Immature natural killer cell (primary cell): Measurements from ENCODE around the gene C11orf24. TPM values are rescaled to one million over a fixed set of nuclear protein-coding genes. Genes with fewer than 3 reads are reported as not detected.
A peak's percentile ranks its signal among the peaks of the same experiment; 100 is the strongest.

Experiments used
- DNase-seq, 3 donors: peaks; one replicate each; pipeline ENCODE4 v3.0.0; 2022; ENCODE audit warnings: mixed read lengths in 1 of 3
- H3K27ac Mint-ChIP-seq, 6 donors: one replicate each; pipeline ENCODE4 v1.8.0; 2020; ENCODE audit warnings: mixed read lengths in 6 of 6, mild to moderate bottlenecking in 5 of 6, inconsistent platforms in 4 of 6, moderate library complexity in 3 of 6
- H3K27me3 Mint-ChIP-seq, 3 donors: one replicate each; pipeline ENCODE4 v1.8.0; 2020 to 2021; ENCODE audit warnings: low read depth in 3 of 3, mild to moderate bottlenecking in 3 of 3, mixed read lengths in 3 of 3, moderate library complexity in 3 of 3, inconsistent platforms in 1 of 3
- H3K36me3 Mint-ChIP-seq, 3 donors: one replicate each; pipeline ENCODE4 v1.8.0; 2020; ENCODE audit warnings: mixed read lengths in 3 of 3, inconsistent platforms in 2 of 3, mild to moderate bottlenecking in 2 of 3
- H3K4me1 Mint-ChIP-seq, 2 donors: one replicate each; pipeline ENCODE4 v1.8.0; 2020; ENCODE audit warnings: inconsistent platforms in 2 of 2, mild to moderate bottlenecking in 2 of 2, mixed read lengths in 2 of 2, moderate library complexity in 1 of 2
- H3K4me3 Mint-ChIP-seq, 5 donors: one replicate each; pipeline ENCODE4 v1.8.0; 2020; ENCODE audit warnings: mild to moderate bottlenecking in 5 of 5, mixed read lengths in 5 of 5, inconsistent platforms in 3 of 5, moderate library complexity in 3 of 5
- H3K9me3 Mint-ChIP-seq, 6 donors: one replicate each; pipeline ENCODE4 v1.8.0; 2020; ENCODE audit warnings: mild to moderate bottlenecking in 6 of 6, mixed read lengths in 6 of 6, inconsistent platforms in 4 of 6, moderate library complexity in 3 of 6
- polyA plus RNA-seq, 3 donors: library from polyadenylated mRNA; unstranded; fragments of 300-500 nt; fragmentation: Illumina TruSeq; gene quantifications; one replicate each; pipeline ENCODE4 v1.2.3, GENCODE V29; 2021

The C11orf24 gene
- 10 to 100 TPM; 10.4 to 27.1 (median 12.6) TPM for polyA plus RNA-seq

DNA sequence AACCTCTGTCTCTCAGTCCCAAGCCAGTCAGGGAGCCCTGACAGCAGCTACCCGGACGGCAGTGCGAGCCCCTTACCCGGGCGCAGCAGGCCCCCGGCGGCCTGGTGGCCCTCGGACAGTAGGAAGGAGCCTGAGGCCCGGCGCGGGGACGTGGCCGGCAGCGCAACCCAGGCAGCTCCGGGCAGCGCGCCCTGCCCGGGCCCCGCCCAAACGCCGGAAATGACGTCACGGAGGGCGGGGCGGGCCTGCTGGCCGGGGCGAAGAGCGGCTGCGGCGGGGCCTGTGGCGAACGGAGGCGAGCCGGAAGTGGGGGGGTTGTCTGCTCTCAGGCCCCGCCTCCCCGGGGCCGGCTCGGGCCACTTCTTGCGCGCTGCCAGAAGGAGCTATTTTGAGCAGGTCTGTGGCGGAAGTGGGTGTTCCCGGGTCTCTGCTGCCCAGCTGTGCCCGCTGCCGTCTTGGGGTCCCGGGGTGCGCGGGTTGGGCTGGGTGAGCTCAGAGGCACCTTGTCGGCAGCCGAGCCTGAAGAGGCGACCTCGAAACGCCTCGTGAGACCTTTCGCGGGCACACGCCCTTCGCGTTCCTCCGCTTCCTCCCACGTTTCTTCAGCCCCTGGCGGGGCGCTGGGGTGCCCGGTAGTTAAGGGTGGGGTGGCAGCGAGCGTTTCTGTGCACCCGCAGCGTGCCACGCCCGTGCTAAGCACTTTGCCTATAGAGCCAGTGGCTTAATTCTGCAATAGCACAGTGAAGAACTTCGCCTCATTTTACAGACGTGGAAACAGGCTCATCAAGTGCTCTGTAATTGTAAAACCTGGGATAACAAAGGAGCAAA, at the start of gene C11orf24:
Gene C11orf24 (minus strand): TSS at position 193 of the 828 bp plus-strand sequence. CDS start 8,206 bp downstream, outside the sequence.
- Mint-ChIP-seq H3K27me3 (peaks cover 7 to 20% (median 12%) of the 10 kb centered on the region in 3 donors), H3K4me3 (peak within 1 kb of the TSS; percentile 92 to 95 (median 94)), H3K27ac (peak within 1 kb of the TSS; percentile 93 to 99 (median 98)), H3K36me3 (peaks cover 0 to 6% (median 0%) of the 10 kb centered on the region in 3 donors), H3K4me1 (peaks cover 30 to 41% of the 10 kb centered on the region in 2 donors), H3K9me3 (no peaks in the 10 kb centered on the region)
- peak; percentile 96 for DNase-seq

DNA sequence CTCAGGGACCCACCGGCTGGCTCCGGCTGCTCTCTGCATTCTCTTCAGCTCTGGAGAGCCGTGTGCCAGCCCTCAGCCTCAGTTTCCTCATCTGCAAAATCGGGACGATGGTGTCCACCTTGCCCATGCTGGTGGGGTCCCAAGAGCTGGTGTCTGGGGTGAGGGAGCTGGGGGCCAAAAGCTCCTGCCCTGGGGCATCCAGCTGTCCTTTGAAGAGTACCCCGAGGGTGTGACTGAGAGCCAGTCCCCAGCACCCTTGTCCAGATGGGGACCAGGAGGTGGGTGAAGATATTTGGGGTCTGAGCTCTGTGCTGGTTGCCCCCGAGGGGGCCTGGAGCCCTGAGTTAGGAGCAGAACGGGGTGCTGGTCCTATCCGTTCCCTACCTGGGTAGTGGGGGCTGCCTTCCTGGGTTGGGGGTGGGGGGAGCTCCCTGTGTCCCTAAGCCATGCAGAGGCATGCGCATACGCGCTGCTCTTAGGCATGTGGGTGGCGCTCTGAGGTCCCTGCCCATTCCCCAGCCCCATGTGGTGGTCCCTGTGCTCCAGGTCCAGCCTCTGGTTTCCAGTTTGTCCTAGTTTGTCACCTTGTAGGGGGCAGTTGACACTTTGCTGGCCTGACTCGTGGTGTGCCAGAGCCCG, 45.5 kb upstream of the C11orf24 start:
- no peaks in the 10 kb centered on the region for H3K9me3 Mint-ChIP-seq
- H3K4me1 Mint-ChIP-seq: peaks cover 8 to 9% of the 10 kb centered on the region in 2 donors
- H3K36me3 Mint-ChIP-seq: no peaks in the 10 kb centered on the region
- H3K4me3 Mint-ChIP-seq: no peak overlapping the region
- no peak for DNase-seq
- peaks cover 10 to 27% (median 13%) of the 10 kb centered on the region in 3 donors for H3K27me3 Mint-ChIP-seq
- H3K27ac Mint-ChIP-seq: no peak overlapping the region

GRCh38 chr11:68315171-68315920, 43.6 kb upstream of the C11orf24 start:
- Mint-ChIP-seq H3K9me3 (no peaks in the 10 kb centered on the region), H3K27ac (no peak overlapping the region), H3K4me1 (peaks cover 8 to 13% of the 10 kb centered on the region in 2 donors), H3K27me3 (peaks cover 12 to 27% (median 17%) of the 10 kb centered on the region in 3 donors), H3K36me3 (no peaks in the 10 kb centered on the region), H3K4me3 (peak overlapping the region in 3 of 5 donors; percentile 8 to 42 (median 35))
- no peak for DNase-seq

- Mint-ChIP-seq H3K36me3 (no peaks in the 10 kb centered on the region), H3K27me3 (peaks cover 12 to 27% (median 17%) of the 10 kb centered on the region in 3 donors), H3K9me3 (no peaks in the 10 kb centered on the region), H3K4me1 (peaks cover 8 to 15% of the 10 kb centered on the region in 2 donors), H3K4me3 (peak overlapping the region; percentile 17 to 83 (median 79)), H3K27ac (no peak overlapping the region)
- no peak for DNase-seq
Observed at GRCh38 chr11:68314203-68315170, 42.7 kb upstream of the C11orf24 start.

- DNase-seq: no peak
- H3K4me1 Mint-ChIP-seq: peaks cover 8 to 15% of the 10 kb centered on the region in 2 donors
- H3K9me3 Mint-ChIP-seq: no peaks in the 10 kb centered on the region
- H3K36me3 Mint-ChIP-seq: no peaks in the 10 kb centered on the region
- H3K27ac Mint-ChIP-seq: peak overlapping the region in 1 of 6 donors; percentile 69
- H3K27me3 Mint-ChIP-seq: peaks cover 12 to 27% (median 15%) of the 10 kb centered on the region in 3 donors
- H3K4me3 Mint-ChIP-seq: peak overlapping the region; percentile 77 to 83 (median 79)
Observed at GRCh38 chr11:68313574-68314202, 41.9 kb upstream of the C11orf24 start.

DNA sequence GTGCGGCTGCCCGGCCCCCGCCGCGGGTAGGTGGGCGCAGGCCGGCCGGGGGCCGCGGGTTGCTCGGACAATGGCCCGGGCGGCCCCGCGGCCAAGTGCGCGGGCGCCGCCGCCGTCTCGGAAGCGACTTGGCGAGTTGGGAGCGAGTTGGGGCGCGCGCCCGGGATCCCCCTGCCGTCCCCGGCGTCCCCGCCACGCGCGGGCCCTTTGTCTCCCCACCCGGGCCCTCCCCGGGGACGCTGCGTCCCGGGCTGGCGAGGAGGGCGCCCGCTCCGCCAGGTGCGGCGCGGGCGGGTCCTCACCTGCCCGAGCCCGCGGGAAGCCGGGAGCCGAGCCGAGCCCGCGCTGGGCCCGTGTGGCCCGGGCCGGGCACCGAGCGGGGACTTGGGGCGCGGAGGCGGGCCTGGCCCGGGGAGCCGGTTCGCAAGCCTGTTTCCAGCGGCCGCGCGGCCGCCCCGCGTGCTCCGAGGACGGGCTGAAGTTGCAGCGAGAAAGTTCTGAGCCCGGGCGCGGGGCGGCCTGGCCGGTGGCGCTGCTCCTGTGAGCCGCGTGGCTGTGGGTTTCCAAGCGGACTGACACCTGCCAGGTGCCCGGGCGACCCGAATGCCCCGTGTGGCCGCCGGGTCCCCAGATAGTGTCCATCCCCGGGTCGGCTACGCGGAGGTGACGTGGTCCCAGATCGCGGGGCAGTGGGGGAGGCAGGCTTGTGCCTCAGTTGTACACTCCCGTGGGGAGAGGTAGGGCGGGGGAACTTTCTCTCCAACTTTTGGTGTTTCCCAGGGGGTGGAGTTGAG, 41.2 kb upstream of the C11orf24 start:
- H3K4me1 Mint-ChIP-seq: peaks cover 8 to 15% of the 10 kb centered on the region in 2 donors
- H3K36me3 Mint-ChIP-seq: no peaks in the 10 kb centered on the region
- no peak for DNase-seq
- H3K27ac Mint-ChIP-seq: peak overlapping the region in 1 of 6 donors; percentile 69
- H3K9me3 Mint-ChIP-seq: no peaks in the 10 kb centered on the region
- peaks cover 12 to 27% (median 15%) of the 10 kb centered on the region in 3 donors for H3K27me3 Mint-ChIP-seq
- H3K4me3 Mint-ChIP-seq: peak overlapping the region; percentile 77 to 83 (median 79)

DNA sequence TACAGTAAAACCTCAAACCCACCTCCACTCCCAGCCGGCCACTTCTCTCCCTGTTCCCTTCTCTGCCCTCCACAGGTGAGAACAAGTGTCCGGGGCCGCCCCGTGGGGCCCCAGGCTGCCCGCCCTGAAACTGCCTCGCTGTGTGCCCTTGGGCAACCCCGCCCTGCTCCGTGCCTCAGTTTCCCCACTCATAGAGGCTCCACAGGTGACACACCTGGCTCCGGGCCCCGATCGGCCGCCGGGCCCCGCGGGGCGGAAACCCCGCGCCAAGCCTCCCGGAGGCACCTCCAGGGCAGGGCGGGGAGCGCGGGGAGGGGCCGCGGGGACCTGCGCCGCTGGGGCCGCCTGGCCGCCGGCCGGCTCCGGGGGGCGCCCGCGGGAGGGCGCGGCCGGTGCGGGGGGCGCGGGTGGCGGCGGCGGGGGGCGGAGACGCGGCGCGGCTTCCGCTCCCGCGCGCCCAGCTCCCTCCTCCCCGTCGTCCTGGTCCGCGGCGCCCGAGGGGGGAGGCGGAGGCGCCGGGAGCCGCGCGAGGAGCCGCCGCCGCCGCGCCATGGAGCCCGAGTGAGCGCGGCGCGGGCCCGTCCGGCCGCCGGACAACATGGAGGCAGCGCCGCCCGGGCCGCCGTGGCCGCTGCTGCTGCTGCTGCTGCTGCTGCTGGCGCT, 40.5 kb upstream of the C11orf24 start, which contains the start of gene LRP5:
Gene LRP5 (plus strand): TSS at position 475 of the 663 bp plus-strand sequence. CDS start 124 bp downstream, at position 599.
- peak within 1 kb of the TSS; percentile 77 to 83 (median 82) for H3K4me3 Mint-ChIP-seq
- peak within 1 kb of the TSS in 1 of 6 donors; percentile 78 for H3K27ac Mint-ChIP-seq
- peaks cover 8 to 15% of the 10 kb centered on the region in 2 donors for H3K4me1 Mint-ChIP-seq
- H3K27me3 Mint-ChIP-seq: peaks cover 12 to 27% (median 15%) of the 10 kb centered on the region in 3 donors
- DNase-seq: no peak
- H3K36me3 Mint-ChIP-seq: no peaks in the 10 kb centered on the region
- no peaks in the 10 kb centered on the region for H3K9me3 Mint-ChIP-seq

- peaks cover 8 to 15% of the 10 kb centered on the region in 2 donors for H3K4me1 Mint-ChIP-seq
- H3K9me3 Mint-ChIP-seq: no peaks in the 10 kb centered on the region
- H3K27me3 Mint-ChIP-seq: peaks cover 10 to 24% (median 15%) of the 10 kb centered on the region in 3 donors
- peak overlapping the region; percentile 69 to 83 (median 75) for H3K4me3 Mint-ChIP-seq
- peak overlapping the region in 1 of 6 donors; percentile 78 for H3K27ac Mint-ChIP-seq
- no peak for DNase-seq
- no peaks in the 10 kb centered on the region for H3K36me3 Mint-ChIP-seq
Observed at GRCh38 chr11:68311160-68312116, 39.7 kb upstream of the C11orf24 start.

DNA sequence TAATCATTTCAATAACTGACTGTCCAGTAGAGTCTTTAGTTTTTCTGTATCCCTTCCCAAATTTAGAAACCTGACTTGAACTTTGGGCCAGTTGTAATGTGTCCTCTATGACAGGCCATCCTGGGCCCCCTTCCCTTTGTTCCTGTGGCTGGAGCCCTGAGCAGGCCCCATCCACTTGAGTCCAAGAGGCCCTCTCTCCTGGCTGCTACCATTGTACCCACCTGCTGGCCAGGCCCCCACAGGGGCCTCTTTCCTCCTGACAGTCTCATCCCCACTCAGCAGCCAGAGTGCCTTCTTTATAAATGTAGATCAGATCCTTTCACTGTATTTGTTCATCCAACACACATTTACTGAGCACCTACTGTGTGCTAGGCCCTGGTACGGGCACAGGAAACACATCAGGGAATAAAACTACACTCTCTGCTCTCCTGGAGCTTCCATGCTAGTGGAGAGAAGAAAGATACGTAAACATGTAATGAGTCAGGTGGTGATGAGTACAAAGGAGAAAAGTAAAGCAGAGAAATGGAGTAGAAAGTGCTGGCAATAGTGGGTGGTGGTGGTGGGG, 37.9 kb upstream of the C11orf24 start:
- DNase-seq: no peak
- H3K9me3 Mint-ChIP-seq: no peaks in the 10 kb centered on the region
- peak overlapping the region in 4 of 5 donors; percentile 3 to 31 (median 22) for H3K4me3 Mint-ChIP-seq
- peaks cover 8 to 18% of the 10 kb centered on the region in 2 donors for H3K4me1 Mint-ChIP-seq
- no peaks in the 10 kb centered on the region for H3K36me3 Mint-ChIP-seq
- peaks cover 9 to 13% (median 12%) of the 10 kb centered on the region in 3 donors for H3K27me3 Mint-ChIP-seq
- peak overlapping the region in 1 of 6 donors; percentile 4 for H3K27ac Mint-ChIP-seq

- H3K27ac Mint-ChIP-seq: no peak overlapping the region
- no peak overlapping the region for H3K4me3 Mint-ChIP-seq
- peaks cover 0 to 9% of the 10 kb centered on the region in 2 donors for H3K4me1 Mint-ChIP-seq
- peaks cover 2 to 3% (median 3%) of the 10 kb centered on the region in 3 donors for H3K27me3 Mint-ChIP-seq
- no peaks in the 10 kb centered on the region for H3K36me3 Mint-ChIP-seq
- no peak for DNase-seq
- no peaks in the 10 kb centered on the region for H3K9me3 Mint-ChIP-seq
Observed at GRCh38 chr11:68308068-68308467, 36.3 kb upstream of the C11orf24 start.
